GM13976 (cell line): Measurements from ENCODE around the gene CHL1.

Experiments used
- DNase-seq: peaks from one replicate; pipeline ENCODE4 v3.0.0; 2012; ENCODE audit warnings: low spot score
- CTCF ChIP-seq: IDR thresholded peaks from 2 replicates; pipeline ENCODE4 v1.5.1; 2012; ENCODE audit warnings: borderline replicate concordance, mild to moderate bottlenecking; ENCODE audit not compliant: insufficient read depth; ENCODE audit errors: extremely low read depth, missing control alignments, control extremely low read depth
- in situ Hi-C: fragments of 300-500 bp; cut with MboI; formaldehyde crosslinking; loops from one replicate; pipeline ENCODE4 v1.12.0; 2022; ENCODE audit warnings: low sequenced_read_pairs, mixed read lengths, inconsistent platforms; ENCODE audit not compliant: unreplicated experiment

The CHL1 gene, protein sequence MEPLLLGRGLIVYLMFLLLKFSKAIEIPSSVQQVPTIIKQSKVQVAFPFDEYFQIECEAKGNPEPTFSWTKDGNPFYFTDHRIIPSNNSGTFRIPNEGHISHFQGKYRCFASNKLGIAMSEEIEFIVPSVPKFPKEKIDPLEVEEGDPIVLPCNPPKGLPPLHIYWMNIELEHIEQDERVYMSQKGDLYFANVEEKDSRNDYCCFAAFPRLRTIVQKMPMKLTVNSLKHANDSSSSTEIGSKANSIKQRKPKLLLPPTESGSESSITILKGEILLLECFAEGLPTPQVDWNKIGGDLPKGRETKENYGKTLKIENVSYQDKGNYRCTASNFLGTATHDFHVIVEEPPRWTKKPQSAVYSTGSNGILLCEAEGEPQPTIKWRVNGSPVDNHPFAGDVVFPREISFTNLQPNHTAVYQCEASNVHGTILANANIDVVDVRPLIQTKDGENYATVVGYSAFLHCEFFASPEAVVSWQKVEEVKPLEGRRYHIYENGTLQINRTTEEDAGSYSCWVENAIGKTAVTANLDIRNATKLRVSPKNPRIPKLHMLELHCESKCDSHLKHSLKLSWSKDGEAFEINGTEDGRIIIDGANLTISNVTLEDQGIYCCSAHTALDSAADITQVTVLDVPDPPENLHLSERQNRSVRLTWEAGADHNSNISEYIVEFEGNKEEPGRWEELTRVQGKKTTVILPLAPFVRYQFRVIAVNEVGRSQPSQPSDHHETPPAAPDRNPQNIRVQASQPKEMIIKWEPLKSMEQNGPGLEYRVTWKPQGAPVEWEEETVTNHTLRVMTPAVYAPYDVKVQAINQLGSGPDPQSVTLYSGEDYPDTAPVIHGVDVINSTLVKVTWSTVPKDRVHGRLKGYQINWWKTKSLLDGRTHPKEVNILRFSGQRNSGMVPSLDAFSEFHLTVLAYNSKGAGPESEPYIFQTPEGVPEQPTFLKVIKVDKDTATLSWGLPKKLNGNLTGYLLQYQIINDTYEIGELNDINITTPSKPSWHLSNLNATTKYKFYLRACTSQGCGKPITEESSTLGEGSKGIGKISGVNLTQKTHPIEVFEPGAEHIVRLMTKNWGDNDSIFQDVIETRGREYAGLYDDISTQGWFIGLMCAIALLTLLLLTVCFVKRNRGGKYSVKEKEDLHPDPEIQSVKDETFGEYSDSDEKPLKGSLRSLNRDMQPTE (N-terminal part only)

GRCh38 chr3:196311-197148, at the start of gene CHL1:
CHL1 (plus strand) TSS chr3:196763; CDS start chr3:319777, 123,014 bp downstream.
- no peak for TF ChIP-seq CTCF
- peak; percentile 32 for DNase-seq
- in situ Hi-C loops: no loop called here

- no peak for TF ChIP-seq CTCF
- no peak for DNase-seq
- in situ Hi-C loops: no loop called here
Observed at GRCh38 chr3:151614-152189, 44.9 kb upstream of the CHL1 start.

DNA sequence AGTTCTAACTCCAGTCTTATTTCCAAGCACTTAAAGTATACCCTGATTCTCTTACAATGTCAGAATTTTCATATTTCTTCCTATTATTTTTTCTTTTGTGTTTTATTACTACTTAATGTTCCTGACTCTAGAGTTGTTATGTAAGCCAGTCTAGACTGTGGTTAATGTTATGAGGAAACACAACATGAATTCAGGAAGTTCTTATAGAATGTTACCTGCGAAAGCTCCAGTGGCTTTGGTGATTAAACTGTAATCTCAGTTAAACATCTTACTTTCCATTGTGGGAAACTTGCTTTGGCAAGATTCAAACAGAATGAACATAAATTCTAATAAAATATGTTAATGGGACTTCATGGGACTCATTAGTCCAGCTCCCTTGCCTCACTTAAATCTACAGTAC, 36.6 kb upstream of the CHL1 start:
- in situ Hi-C loops: no loop called here
- DNase-seq: no peak
- TF ChIP-seq CTCF: no peak

DNA sequence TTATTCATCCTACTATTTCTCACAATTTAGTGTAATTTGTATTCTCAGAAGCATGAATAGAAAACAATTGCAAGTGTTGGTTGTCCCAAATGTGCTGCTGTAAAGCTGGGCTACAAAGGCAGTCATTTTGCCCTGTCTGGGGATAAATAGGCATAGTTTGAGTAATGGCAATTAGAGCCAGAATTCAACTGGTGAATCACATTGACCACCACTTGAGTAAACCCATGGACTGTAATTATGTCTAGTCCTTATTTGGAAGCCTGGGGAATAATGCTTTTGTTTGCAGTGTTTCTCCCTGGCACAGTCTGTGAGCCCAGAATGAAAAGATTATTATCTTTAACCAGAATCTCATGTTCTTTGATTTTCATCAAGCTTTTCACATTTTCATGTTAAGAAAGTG, 30.5 kb upstream of the CHL1 start:
- in situ Hi-C loops: no loop called here
- DNase-seq: no peak
- no peak for TF ChIP-seq CTCF

- in situ Hi-C loops: no loop called here
- no peak for DNase-seq
- no peak for TF ChIP-seq CTCF
Observed at GRCh38 chr3:166799-167198, 29.8 kb upstream of the CHL1 start.

DNA sequence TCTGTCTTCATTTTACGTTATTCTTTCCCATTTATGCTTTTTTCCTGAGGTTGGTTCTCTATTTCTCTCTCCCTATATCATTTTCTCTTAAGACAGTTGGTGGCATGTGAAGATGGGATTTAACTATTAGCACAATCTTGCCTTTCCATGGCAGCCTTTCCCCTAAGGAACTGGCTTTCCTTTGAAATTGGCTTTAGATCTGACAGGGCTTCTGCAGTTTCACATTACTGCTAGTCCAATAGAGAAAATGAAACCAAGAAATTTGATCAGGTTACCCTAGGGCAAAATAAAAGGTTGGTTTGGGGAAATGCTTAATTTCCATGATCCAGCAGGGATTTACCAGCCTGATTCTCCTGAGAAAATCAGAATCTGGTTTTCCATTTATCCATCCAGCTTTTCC, 22.7 kb upstream of the CHL1 start:
- DNase-seq: no peak
- no peak for TF ChIP-seq CTCF
- in situ Hi-C loops: no loop called here
